ENCODE data around the gene TIMM44. TPM values are rescaled to one million over a fixed set of nuclear protein-coding genes. Genes with fewer than 3 reads are reported as not detected.

TIMM44 gene
- total and polyA plus RNA-seq, 2 of the 8 experiments (the other 6 are each of a cell fraction or from before 2014, with no cell fraction given): 131 to 150 TPM

- H3K27me3 ChIP-seq (replicated peaks in 1 of 4; ENCODE audit: control insufficient read depth in 3 of 4, extremely low read depth in 1 of 4, insufficient read depth in 3 of 4, low read length in 3 of 4): peaks cover 0 to 4% (median 3%) of the 10 kb centered on the region in 4 experiments; a peak in 4 of 7 replicates
- no peak for DNase-seq (ENCODE audit: low read depth in 1 of 2, low spot score in 2 of 2)
- no peak overlapping the region for H2BK15ac ChIP-seq (ENCODE audit: low read length)
- H3K18ac ChIP-seq (ENCODE audit: extremely low read depth, low read length): no peak overlapping the region
- H3K79me1 ChIP-seq (ENCODE audit: low read depth, low read length): no peaks in the 10 kb centered on the region
- H3K23ac ChIP-seq (ENCODE audit: insufficient read length): no peak overlapping the region
- no peak overlapping the region for H4K5ac ChIP-seq (ENCODE audit: insufficient read length, low read depth, low read length)
- H3K36me3 ChIP-seq (ENCODE audit: control insufficient read depth in 2 of 4, insufficient read depth in 4 of 4, low read length in 3 of 4): no peaks in the 10 kb centered on the region
- no peak for FAIRE-seq
- H2AK5ac ChIP-seq (ENCODE audit: low read depth, low read length): no peak overlapping the region
- TF ChIP-seq TBP (IDR thresholded peaks at IDR 0.05; ENCODE audit: low read depth, low read length) (no peak), POLR2A (IDR thresholded peaks at IDR 0.05; ENCODE audit: control extremely low read depth in 1 of 2, low read depth in 2 of 2, low read length in 2 of 2) (no peak), TCF12 (IDR thresholded peaks at IDR 0.05; ENCODE audit: low read depth, low read length) (no peak), NRF1 (IDR thresholded peaks at IDR 0.05; ENCODE audit: low read depth, low read length) (no peak), RAD21 (IDR thresholded peaks at IDR 0.05 in 1 of 2, conservative IDR thresholded peaks at IDR 0.05 in 1 of 2; ENCODE audit: low read depth in 2 of 2, low read length in 2 of 2) (no peak), ZNF274 (IDR thresholded peaks at IDR 0.05; ENCODE audit: borderline replicate concordance, extremely low read depth, low read length) (no peak), SIRT6 (IDR thresholded peaks at IDR 0.05; ENCODE audit: low read length) (no peak), GABPA (IDR thresholded peaks at IDR 0.05; ENCODE audit: borderline replicate concordance, insufficient read depth, low read length) (no peak), TAF1 (IDR thresholded peaks at IDR 0.05; ENCODE audit: low read depth, low read length) (no peak), EZH2 (IDR thresholded peaks at IDR 0.05; ENCODE audit: low read depth, low read length, severe bottlenecking) (no peak), CBX8 (IDR thresholded peaks at IDR 0.05; ENCODE audit: borderline replicate concordance, low read depth, low read length) (no peak)
- peaks cover 6% of the 10 kb centered on the region; the same call in 1 of the 2 replicates for H3K23me2 ChIP-seq (ENCODE audit: low read depth, low read length)
- H2BK12ac ChIP-seq (ENCODE audit: low read depth, low read length): no peak overlapping the region
- ChIA-PET POLR2A (ENCODE audit: partially characterized antibody) (interaction anchor here (0.9 to 1.5 kb wide), 8 partner anchors 9 to 59 kb away, joined by 3 to 5 read pairs (median 3); partner anchors contain the start of genes PRR36 and TIMM44), CTCF (ENCODE audit: partially characterized antibody) (interaction anchor here (1.3 to 2.1 kb wide), 5 partner anchors 15 to 52 kb away, joined by 4 to 6 read pairs (median 4); no protein-coding TSS in a partner anchor)
- H2BK20ac ChIP-seq (ENCODE audit: low read length): no peak overlapping the region
- peaks cover 0 to 7% (median 5%) of the 10 kb centered on the region in 4 experiments; a peak in 4 of 7 replicates for H3K4me1 ChIP-seq (replicated peaks in 1 of 4; ENCODE audit: control insufficient read depth in 3 of 4, insufficient read depth in 4 of 4, low read length in 3 of 4)
- no peak overlapping the region for H3K56ac ChIP-seq (replicated peaks; ENCODE audit: insufficient read length, low read depth, low read length)
- no peak overlapping the region for H2BK120ac ChIP-seq (replicated peaks; ENCODE audit: low read depth, low read length)
- H3K14ac ChIP-seq (ENCODE audit: insufficient read length): no peak overlapping the region
- H3K27ac ChIP-seq (ENCODE audit: low read depth, low read length): no peak overlapping the region
- H3K9me3 ChIP-seq (ENCODE audit: insufficient read depth in 2 of 2, low read depth in 1 of 2, low read length in 1 of 2): no peaks in the 10 kb centered on the region
- H4K8ac ChIP-seq (ENCODE audit: extremely low read depth, insufficient read depth, low read length): no peak overlapping the region
- no peak overlapping the region for H3K4me2 ChIP-seq (ENCODE audit: insufficient read depth in 1 of 2, low read depth in 2 of 2, low read length in 2 of 2)
- H3K9ac ChIP-seq (replicated peaks in 1 of 4; ENCODE audit: extremely low read depth in 1 of 4, low read depth in 3 of 4, low read length in 3 of 4): no peak overlapping the region
- no peak overlapping the region for H2AFZ ChIP-seq (ENCODE audit: low read length)
- H2BK5ac ChIP-seq (ENCODE audit: low read depth, low read length): no peak overlapping the region
- H3K4ac ChIP-seq (replicated peaks; ENCODE audit: insufficient read length, low read depth, low read length): no peak overlapping the region
- H3K4me3 ChIP-seq (ENCODE audit: extremely low read depth in 1 of 4, insufficient read depth in 2 of 4, low read depth in 3 of 4, low read length in 4 of 4): no peak overlapping the region
- no peak overlapping the region for H4K91ac ChIP-seq (replicated peaks; ENCODE audit: insufficient read length, low read length)
- 79% methylated on average over 2 of the region's 2 CpGs; no CpG with 5 or more reads in 1 of the 2 experiments for WGBS, 2 experiments (ENCODE audit: extremely low coverage in 1 of 2, insufficient coverage in 1 of 2, insufficient read length in 1 of 2, insufficient replicate concordance in 2 of 2, low coverage in 1 of 2, low lambda C conversion rate in 2 of 2, missing lambda C conversion rate in 1 of 2)
- no peaks in the 10 kb centered on the region for H4K20me1 ChIP-seq (replicated peaks in 1 of 2; ENCODE audit: control insufficient read depth in 1 of 2, insufficient read depth in 2 of 2, low read length in 2 of 2)
- no peaks in the 10 kb centered on the region for H3K79me2 ChIP-seq (ENCODE audit: control insufficient read depth in 1 of 2, insufficient read depth in 2 of 2, low read length in 2 of 2)
These were observed 59.5 kb downstream of the TIMM44 start for GRCh38 chr19:7883796-7884570.
